Stimulated activated CD4-positive, alpha-beta T cell treated with anti-CD3 and anti-CD28 coated beads, Interleukin-4, amount 100 ng/mL, for 24 hours (primary cell): ENCODE results near the gene NUBP2.

Experiments
- DNase-seq: peaks from one replicate; pipeline ENCODE4 v3.0.0-alpha.2; 2020

The NUBP2 gene

DNA sequence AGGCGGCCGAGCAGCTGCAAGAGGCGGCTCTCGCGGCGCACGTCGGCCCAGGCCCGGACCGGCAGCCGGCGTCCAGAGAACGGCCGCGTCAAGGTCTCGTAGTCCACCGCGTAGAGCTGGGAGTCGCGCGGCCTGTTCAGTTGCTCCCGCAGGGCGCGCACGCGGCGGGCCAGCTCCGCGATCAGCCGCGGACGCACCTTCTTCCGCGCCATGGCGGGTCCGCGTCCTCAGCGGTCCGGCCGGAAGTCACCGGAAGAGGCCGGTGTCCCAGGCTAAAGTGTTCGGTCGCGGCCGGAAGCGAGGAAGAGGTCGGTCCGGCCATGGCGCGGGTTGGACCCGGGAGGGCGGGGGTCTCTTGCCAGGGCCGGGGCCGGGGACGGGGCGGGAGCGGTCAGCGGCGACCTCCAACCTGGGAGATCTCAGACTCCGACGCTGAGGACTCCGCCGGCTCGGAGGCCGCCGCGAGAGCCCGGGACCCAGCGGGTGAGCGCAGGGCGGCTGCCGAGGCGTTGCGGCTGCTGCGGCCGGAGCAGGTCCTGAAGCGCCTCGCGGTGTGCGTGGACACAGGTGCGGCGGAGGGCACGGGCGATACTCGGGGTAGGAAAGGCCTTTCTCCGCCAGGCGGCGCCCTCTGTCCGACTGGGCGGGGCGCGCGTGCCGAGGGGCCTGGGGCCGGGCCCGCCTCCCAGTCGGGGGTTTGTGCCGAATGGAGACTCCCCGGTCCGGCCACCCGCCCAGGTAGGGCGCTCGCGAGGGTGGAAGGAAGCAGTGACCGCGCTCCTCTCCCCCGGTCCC is 9.7 kb upstream of the NUBP2 start, which contains the start of gene MRPS34:
Gene MRPS34, minus strand, starts transcription at position 227 of the 795 bp plus-strand sequence. Its CDS starts 15 bp downstream, at position 212.
- peak; percentile 80 for DNase-seq

DNA sequence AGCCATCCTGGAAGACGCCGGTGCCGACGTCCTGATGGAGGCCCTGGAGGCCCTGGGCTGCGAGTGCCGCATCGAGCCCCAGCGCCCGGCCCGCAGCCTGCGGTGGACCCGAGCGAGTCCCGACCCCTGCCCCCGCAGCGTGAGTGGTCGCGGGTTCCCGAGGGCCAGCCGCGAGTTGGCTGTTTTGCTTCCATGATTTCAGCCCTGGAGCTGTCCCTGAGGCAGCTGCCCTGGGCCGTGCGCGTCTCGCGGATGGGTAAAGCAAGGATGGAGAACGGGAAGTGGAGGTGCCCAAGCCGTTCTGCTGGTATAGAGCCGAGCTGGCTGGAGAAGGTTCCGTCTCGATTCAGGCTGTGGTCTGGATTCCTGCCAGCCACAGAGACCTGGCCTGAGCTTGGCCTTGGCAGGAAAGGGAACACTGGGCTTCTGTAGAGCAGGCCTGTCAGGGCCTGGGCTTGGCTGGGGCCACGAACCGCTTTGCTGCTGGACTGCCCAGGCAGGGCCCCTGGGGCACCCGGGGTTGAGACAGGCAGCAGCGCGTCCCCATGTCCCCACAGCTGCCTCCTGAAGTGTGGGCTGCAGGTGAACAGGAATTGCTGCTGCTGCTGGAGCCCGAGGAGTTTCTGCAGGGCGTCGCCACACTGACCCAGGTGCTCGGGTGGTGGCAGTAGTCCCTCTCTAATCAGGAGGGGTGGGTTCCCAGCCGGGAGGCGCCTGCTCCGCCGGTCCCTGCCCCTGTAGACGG is 8.9 kb upstream of the NUBP2 start:
- no peak for DNase-seq

DNA sequence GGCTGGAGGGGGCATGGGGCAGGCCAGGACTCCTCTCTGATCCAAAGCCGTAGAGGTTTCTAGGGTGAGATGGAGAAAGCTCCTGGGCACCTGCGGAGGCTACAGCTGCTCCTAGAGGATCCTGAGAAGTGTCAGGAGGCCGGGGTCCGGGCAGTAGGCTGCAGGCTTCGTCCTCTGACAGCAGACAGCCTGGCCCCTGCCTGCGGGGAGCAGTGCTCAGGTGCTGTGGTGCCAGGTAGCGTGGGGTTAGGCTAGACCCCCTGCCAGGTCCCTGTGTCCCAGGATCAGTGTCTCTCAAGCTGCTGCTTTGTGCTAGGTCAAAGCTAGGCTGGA is 8.3 kb upstream of the NUBP2 start:
- DNase-seq = no peak

DNA sequence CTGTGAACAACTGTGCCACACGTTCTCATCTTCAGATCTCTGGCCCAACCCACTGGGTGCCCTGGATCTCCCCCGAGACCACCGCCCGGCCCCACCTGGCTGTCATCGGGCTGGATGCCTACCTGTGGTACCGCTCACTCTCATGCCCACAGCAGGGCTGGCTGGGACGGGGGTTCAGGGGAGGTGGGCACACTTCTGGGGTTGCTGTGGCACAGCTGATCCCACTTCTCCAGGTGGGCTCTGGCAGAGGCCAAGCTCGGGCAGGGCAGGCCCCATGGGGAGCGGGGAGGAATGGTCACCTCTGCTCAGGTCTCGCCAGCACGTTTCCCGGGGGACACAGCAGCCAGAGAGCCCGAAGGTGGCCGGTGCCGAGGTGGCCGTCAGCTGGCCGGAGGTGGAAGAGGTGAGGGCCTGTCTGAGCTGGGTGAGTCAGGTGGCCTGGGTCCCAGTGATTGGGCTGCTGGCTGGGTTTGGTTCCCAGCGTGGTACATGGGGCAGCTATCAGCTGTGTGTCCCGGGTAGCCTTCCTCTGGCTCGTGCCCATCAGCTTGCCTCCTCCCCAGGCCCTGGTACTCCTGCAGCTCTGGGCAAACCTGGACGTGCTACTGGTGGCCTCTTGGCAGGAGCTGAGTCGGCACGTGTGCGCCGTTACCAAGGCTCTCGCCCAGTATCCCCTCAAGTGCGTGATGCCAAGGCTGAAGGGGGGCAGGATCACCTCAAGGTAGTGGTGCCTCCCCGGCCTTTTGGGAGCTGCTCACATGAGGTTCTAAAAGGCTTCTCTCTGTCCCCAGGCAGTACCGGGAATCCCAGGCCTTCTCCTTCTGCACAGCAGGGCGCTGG is 7.5 kb upstream of the NUBP2 start:
- DNase-seq = no peak

DNA sequence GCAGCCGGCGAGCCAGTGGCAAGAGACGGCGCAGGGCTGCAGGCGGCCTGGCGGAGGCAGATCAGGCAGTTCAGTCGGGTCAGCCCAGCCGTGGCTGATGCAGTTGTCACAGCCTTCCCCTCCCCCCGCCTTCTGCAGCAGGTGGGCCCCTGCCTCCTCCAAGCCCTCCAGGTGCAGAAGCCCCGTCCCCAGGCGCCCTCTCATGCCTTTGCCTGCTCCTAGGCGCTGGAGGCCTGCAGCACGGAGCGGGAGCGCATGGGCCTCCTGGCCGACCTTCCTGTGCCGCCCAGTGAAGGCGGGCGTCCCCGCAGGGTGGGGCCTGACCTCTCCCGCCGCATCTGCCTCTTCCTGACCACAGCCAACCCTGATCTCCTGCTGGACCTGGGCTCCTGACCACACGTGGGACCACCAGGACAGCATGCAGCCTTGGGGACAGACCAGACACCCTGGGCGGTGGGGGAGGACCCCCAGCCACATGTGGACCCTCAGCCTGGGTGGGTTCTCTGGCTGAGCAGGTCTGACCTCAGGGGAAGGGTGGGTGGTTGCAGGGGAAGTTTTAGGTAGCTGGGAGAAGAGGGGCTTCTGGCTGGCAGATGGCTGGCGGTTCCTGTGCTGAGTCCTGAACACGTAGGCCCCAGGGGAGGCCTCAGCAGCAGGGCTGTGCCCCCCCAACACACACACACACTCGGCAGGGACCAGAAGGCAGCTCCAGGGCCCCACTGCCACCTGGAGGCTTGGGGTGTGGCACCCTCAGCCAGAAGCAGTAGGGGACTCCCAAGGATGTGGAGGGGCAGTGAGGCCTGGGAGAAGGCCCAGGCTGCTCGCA is 6.7 kb upstream of the NUBP2 start:
- DNase-seq = no peak

DNA sequence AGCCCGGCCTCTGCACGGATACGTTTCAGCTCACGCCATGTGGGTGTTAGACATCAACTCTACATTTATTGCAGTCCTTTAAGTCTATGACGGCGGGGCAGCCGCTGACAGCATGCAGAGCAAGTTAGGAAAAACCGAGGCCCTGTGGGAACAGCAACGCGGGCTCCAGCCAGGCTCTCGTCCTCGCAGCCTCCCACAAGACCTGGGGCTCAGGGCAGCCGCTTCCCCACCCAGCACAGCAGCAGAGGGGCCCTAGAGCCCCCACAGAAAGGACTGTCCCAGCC is 6.1 kb upstream of the NUBP2 start:
- no peak for DNase-seq

DNA sequence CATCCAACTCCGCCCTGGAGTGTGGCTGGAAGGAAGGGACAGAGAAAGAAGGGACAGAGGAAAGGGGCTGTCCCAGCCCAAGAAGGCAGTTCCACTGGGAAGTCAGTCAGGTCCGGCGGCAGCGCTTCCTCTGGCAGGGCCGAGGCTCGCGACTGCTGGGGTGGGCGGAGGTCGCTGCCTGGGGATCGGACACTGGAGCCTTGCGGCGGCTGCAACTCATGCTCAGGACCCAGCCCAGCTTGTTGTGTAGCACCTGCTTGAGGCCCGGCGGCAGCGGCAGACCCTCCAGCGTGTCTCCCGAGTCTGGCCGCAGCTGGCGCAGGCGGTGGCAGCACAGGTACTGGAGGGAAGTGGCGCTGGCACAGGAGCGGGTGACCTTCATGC is 5.8 kb upstream of the NUBP2 start:
- DNase-seq = peak; percentile 3

DNA sequence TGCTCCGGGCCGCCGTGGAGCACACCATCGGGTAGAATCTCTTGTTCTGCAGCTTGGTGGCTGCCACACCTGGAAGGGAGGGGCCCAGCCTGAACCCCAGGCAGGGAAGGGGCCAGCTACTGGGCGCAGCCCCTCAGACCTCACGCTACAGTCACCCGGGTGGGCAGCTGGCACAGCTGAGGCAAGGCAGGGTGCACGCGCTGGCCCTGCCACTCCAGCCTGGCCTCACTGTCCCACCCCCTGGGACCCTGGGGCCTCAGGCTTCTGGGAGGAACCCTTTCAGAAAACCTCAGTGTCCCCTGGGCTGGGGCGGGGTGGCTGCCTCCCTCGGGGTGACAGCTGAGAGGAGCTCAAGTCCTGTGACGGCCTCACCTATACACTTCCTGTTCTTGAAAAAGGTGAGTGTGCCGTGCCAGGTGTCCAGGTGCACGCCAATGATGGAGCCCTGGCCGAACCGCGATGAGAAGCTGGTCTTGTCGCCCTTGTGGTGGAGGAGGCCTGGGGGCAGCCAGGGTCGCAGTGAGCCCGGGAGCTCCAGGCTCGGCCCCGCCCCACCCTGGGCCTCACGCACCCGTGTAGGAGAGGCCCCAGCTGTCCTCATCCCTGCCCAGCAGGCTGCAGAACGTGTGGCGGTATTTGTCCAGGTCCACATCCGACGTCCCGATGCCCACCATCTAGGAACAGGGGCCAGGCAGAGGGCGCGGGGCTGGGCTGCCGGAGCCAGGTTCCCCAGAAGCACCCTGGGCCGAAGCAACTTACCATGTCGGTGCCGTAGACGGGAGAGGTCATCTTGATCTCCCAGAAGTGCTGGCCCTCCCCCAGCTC is 5.2 kb upstream of the NUBP2 start:
- DNase-seq = peak; percentile 3

DNA sequence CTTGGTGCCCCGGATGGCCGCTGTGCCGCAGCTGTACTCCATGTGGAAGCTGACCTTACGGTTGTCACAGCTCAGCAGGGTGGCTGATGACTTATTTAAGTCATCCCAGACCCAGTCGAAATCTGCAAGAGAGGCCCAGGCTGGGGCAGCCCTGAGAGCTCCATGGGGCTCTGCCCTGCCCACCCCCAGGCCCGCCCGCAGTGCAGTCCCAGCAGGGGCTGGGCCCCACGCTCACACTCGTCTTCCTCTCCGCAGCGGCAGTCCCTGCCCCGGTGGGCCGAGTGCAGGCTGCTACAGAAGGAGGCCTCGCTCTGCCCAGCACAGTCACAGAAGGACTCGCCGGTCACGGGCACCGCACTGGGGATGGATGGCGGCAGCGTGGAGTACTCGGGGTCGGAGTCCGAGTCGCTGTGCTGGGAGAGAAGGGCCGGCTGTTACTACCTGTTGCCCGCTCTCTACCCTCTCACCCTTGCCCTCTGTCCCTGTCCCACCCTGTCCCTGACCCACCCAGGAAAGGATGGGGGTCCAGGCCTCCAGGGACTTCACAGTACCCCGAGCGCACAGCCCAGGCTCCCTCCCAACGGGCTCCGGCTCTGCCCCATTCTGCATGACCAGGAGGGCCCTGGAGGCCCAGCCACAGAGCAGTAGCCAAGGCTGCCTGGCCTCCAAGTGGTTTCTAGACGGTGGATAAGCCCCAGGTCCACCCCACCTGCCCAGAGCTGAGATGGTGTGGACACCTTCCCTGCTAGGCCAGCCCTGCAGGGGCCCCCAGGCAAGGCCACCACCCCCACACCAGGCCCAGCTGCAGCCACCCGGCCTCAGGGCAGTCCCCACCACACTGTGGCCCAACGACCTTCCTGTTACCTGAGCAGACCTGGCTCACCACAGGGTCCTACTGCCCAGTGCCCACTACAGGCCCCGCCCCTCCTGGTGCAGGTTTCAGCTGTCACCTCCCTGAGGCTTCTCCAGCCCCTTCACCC is 4.3 kb upstream of the NUBP2 start:
- no peak for DNase-seq

DNA sequence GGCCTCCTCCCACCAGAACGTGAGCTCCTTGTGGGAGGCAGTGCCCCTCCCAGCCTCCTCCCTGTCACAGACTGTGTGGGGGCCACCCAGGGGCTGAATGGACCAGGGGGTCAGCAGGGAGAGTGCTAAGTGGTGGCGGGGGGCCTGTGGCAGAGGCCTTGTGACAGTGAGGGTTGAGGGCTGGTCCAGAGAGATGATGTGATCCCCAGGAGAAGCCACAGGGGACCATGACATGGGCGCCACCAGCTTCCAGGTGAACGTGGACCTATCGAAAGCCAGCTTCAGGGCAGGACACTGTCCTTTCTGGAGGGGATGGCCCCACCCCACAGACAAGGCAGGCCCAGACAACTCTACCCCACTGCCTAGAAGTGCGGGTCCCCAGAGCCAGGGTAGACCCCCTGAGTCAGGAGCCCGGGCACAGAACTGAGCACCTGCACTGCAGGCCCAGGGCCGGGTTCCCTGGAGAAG is 3.5 kb upstream of the NUBP2 start:
- DNase-seq = no peak

DNA sequence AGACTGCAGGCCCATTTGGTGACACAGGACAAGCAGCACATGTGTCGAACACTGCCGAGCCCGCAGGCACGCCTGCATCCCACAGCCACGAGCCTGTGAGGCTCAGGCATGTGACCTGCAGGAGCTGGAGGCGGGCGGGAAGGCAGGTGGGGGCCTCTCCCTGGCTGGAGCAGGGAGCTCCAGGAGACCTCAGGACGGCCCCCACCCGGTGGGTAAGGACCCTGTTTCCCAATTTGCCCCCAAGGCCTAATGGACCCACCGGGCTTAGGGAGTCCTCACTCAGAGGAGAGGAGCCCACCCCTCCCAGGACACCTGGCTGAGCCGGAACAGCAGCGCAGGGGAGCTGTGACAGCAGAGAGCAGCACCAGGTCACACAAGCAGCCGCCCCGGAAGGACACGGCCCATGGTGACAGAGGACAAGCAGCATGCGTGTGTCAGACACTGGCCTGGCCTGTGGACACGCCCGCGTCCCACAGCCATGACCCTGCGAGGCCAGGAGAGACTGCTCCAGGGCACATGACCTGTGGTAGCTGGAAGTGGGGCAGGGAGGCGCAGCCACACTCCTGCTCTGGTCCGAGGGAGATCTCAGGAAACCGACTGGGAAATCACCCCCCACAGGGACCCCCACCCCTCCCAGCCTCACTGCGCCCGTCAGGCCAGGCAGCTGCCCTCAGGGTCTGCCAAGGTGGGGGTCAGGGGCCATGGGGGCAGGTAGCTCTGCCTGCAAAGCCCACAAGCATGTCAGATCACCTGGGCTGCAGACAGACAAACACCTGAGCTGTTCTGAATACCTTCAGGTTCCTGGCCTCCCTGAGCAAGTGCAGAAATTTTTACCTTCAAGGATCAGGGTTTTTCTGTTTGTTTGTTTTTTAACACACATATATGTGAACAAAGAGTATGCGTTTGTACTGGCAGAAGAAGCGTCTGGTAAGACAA is 2.8 kb upstream of the NUBP2 start:
- no peak for DNase-seq

DNA sequence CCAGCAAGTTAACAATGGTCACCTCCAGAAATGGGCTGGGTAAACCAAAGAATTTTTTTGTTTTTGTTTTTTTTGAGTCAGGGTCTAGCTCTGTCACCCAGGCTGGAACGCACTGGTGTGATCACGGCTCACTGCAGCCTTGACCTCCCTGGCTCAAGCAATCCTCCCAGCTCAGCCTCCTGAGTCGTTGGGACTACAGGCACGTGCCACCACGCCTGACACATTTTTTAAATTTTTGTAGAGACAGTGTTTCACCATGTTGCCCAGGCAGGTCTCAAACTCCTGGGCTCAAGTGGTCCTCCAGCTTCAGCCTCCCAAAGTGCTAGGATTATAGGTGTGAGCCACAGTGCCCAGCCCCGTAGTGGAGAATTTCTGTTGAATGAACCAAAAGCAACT is 2.1 kb upstream of the NUBP2 start:
- DNase-seq = no peak

DNA sequence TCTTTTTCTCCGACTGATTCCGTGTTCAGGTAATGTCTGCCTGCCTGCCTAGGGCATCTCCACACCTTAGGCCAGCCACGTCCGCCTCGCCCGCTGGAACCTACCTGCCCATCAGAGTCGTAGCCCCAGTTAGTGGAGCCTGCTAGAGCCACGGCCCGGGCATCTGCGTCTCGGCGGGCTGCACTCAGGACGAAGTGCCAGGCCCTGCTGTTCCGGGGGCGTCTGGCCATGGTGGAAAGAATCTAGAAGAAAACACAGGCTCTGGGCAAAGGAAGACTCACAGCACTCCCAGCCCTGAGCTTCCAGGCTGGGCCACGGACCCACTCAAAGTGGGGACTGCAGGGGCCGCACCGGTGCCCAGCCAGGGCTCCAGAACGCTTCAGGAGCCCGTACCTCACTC is 1.5 kb upstream of the NUBP2 start:
- no peak for DNase-seq

DNA sequence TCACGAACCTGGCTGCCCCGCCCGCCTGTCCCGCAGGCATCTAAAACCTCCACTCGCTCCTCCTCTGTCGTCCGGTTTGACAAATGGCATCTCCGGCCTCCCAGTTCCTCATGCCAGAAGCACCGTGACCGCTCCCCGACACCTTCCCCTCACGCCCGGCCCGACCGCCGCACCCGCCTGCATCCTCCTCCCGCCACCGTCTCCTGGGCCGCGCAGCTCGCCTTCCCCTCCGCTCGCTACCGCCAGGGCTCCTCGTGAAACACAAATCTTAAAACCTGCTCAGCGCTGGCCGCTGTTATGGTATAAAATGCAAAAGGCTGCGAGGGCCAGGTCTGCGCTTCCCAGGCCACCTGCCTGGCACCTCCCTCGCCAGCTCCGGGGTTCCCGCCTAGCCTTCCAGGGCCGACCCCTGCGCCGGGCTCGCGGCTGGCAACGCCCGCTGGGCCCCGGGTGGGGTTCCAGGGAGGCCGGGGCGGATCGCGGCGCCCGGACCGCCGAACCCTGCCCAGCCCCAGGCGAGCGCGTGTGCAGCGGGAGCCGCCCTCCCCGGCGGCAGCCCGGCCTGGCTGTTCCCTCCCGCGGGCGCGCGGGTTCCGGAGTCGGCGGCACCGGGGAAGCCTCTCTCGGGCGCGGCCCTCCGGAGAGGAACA is 877 bp upstream of the NUBP2 start:
- DNase-seq = peak; percentile 40

DNA sequence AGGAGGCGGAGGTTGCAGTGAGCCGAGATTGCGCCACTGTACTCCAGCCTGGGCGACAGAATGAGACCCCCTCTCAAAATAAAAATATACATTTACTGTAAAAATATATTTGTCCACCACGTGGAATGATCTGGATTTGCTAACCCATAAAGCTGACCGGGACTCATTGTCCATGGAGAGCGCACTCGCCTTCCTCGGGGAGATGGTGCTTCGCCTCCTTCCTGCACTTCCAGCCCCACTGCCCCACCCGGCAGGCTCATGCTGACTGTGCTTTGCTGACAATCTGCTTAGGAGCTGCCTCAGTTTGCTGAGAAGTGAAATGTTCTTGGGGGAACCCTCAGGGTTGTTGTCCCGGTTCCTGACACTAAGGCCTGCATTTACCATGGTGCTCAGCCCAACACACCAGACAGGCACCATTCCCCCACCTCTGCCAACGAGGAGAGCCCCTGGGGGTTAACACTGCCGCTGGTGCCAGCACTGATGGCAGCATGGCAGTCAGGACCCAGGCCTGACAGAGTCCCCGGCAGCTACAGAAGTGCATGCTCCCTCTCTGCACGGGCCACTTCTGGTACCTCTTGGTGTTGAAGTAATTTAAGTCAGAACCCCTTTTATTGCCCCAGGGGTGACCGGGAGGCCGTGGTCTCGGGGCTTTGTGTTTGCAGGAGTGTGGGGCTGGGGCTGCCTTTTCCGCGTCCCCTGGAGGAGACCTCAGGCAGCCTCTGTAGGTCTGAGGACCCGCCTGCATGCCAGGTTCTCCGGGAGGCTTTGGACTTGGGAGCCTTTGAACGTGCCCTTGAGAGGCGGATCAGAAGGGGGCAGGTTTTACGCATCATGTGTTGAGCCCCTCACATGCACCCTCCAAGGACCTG is 2.5 kb downstream of the NUBP2 start:
- DNase-seq = no peak

DNA sequence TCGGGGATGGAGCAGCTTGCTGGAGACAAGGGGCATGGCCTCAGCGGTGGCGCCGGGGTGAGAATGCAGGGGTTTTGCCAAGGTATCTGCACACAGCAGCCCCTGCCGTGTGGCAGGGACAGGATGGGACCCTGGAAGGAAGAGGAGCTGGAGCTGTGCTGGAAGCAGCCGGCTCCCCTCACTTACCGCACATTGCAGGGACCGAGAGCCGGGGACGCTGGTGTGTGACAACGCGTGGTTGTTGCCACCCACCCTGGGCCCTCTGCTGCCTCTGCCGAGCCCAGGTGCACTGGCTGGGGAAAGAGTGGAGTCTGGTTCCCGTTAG is 3.0 kb downstream of the NUBP2 start:
- no peak for DNase-seq

DNA sequence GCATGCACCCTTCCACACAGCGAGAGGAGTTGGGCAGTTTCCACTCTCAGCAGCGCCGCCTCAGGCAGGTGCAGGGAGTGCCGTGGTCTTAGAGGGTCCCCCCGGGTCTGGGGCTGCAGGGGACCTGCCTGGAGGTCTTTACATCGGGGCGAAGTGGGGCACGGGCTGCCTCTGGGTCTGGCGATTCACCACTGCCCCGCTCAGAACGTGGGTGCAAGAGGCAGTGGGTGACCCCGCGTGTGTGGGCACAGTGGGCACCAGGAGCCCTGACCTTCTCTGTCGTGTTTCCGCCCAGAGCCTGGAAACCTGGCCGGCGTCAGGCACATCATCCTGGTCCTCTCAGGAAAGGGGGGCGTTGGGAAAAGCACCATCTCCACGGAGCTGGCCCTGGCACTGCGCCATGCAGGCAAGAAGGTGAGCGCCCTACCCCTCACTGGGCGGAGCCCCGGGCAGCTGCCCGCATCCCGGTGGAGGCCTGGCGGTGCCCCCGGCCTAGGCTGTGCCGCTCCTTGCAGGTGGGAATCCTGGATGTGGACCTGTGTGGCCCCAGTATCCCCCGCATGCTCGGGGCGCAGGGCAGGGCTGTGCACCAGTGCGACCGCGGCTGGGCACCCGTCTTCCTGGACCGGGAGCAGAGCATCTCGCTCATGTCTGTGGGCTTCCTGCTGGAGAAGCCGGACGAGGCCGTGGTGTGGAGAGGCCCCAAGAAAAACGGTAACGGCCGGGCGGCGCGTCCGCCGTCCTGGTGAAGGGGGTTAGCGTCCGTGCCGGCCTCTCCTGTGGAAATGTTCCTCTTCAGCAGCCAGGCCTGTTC is 3.7 kb downstream of the NUBP2 start:
- DNase-seq = no peak

DNA sequence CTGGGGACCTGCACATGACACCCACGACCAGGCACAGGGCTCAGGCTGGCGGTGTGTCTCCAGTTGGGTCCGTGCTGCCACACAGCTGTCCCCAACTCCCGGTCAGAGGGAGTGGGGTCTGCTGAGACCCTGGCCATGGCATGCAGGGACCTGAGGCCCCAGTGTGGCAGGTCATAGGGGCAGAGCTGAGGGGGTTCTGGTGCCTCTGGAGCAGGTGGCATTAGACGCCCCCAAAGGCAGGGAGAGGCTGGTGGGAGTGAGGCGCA is 4.2 kb downstream of the NUBP2 start:
- no peak for DNase-seq
